WERI-Rb-1 (cell line): ENCODE results near the gene TIAM1.
A peak's percentile ranks its signal among the peaks of the same experiment; 100 is the strongest.

Experiments used
- DNase-seq: peaks from one replicate; pipeline ENCODE4 v3.0.0-alpha.2; 2020
- H3K27ac ChIP-seq: fragments of 250-450 bp; sonication (Bioruptor Pico); 2 replicates; pipeline ENCODE4 v1.5.1; 2020; ENCODE audit warnings: mild to moderate bottlenecking, moderate library complexity
- H3K27me3 ChIP-seq: fragments of 250-450 bp; sonication (Bioruptor Pico); 2 replicates; pipeline ENCODE4 v1.5.1; 2021; ENCODE audit warnings: mild to moderate bottlenecking, low read depth, moderate library complexity; ENCODE audit not compliant: insufficient read depth, severe bottlenecking
- H3K36me3 ChIP-seq: fragments of 250-450 bp; sonication (Bioruptor Pico); 2 replicates; pipeline ENCODE4 v1.5.1; 2020; ENCODE audit warnings: mild to moderate bottlenecking, moderate library complexity
- H3K4me3 ChIP-seq: 2 replicates; pipeline ENCODE4 v1.5.1; 2011; ENCODE audit warnings: low read depth, mild to moderate bottlenecking, control low read depth, low read length
- H3K9me3 ChIP-seq: fragments of 250-450 bp; sonication (Bioruptor Pico); 2 replicates; pipeline ENCODE4 v1.5.1; 2021; ENCODE audit warnings: mild to moderate bottlenecking, moderate library complexity; ENCODE audit not compliant: severe bottlenecking
- TF ChIP-seq, protein P1 (sequence below): IDR thresholded peaks from 2 replicates; pipeline ENCODE4 v1.5.1; 2011; ENCODE audit warnings: low read depth, mild to moderate bottlenecking, control low read depth, inconsistent platforms, low read length

Gene TIAM1

DNA sequence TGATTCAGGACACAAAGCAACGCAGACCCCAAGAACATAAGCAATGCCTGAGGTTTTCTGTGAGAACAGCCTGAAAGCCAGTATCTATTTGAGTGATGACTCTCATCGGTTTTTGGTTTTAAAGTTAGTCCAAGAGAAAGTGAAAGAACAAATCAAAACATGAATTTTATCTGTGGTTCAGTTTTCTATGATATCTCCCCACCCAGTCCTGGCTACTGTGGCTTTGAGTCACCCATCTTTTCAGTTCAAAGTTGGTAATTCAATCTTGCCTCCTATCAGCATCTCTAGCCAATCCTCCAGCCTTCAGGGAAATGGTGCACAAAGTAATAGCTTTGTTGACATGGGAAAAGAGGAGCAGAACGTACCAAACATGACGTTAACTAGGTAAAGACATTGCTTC lies 265.3 kb downstream of the TIAM1 start:
- no peak overlapping the region for H3K27ac ChIP-seq
- H3K27me3 ChIP-seq: peaks cover 66% of the 10 kb centered on the region
- no peak overlapping the region for H3K4me3 ChIP-seq
- H3K9me3 ChIP-seq: peaks cover 8% of the 10 kb centered on the region
- no peaks in the 10 kb centered on the region for H3K36me3 ChIP-seq
- TF ChIP-seq, protein P1, sequence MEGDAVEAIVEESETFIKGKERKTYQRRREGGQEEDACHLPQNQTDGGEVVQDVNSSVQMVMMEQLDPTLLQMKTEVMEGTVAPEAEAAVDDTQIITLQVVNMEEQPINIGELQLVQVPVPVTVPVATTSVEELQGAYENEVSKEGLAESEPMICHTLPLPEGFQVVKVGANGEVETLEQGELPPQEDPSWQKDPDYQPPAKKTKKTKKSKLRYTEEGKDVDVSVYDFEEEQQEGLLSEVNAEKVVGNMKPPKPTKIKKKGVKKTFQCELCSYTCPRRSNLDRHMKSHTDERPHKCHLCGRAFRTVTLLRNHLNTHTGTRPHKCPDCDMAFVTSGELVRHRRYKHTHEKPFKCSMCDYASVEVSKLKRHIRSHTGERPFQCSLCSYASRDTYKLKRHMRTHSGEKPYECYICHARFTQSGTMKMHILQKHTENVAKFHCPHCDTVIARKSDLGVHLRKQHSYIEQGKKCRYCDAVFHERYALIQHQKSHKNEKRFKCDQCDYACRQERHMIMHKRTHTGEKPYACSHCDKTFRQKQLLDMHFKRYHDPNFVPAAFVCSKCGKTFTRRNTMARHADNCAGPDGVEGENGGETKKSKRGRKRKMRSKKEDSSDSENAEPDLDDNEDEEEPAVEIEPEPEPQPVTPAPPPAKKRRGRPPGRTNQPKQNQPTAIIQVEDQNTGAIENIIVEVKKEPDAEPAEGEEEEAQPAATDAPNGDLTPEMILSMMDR: no peak
- no peak for DNase-seq

DNA sequence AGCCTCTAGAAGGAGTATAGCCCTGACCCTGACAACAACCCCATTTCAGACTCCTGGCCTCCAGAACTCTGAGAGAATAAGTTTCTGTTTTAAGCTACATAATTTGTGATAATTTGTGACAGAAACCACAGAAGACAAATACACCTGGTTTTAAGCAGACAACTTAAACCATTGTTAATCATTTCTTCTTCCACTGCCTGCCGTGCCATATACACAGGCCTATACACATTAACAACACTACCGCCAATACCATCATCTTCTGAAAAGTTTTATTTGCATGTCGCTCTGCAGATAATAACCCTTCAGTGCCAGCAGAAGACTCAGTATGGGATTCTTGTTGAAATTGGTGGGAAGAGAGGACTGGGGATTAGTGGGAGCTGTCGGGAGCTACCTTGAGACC lies 265.8 kb downstream of the TIAM1 start:
- Histone ChIP-seq H3K36me3 (no peaks in the 10 kb centered on the region), H3K27ac (no peak overlapping the region), H3K4me3 (no peak overlapping the region), H3K9me3 (peaks cover 8% of the 10 kb centered on the region), H3K27me3 (peaks cover 60% of the 10 kb centered on the region)
- TF ChIP-seq, protein P1: no peak
- DNase-seq: no peak

DNA sequence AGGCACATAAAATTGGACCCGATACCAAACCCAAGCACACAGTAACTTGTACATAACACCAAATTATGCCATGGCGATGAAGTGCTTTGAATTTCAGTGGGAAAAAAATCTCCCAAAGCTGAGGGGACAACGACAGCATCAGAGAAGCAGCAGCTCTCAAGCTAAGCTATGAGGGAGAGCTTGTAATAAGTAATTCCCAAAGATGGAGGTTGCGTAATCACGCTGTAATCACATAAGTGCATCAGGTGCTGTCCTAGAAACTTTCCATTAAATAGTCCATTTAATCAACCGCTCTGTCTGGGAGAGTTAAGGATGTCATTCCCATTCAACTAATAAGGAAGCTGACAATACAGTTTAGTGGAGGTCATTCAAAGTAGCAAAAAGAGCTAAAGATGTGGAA lies 268.2 kb downstream of the TIAM1 start:
- Histone ChIP-seq H3K4me3 (no peak overlapping the region), H3K27me3 (peaks cover 50% of the 10 kb centered on the region), H3K27ac (no peak overlapping the region), H3K36me3 (no peaks in the 10 kb centered on the region), H3K9me3 (peaks cover 8% of the 10 kb centered on the region)
- TF ChIP-seq, protein P1: no peak
- peak; percentile 55 for DNase-seq

DNA sequence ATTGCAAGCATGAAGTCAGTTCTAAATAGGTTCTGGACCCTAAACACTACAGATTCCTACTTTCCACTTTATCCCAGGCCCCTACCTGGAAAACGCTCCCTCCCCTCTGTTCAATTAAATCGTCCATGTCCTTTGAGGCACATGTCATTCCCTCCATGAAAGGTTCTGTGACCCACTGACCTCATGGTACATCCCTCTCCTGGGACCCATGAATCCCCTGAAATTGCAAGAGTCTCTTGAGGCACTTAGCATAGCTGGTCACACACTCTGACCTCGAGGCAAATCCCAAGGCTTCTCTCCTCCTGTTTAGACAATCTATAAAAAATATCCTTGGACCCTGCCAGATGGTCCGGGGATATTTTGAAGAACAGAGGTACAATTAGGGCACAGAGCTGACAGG lies 271.5 kb downstream of the TIAM1 start:
- Histone ChIP-seq H3K27ac (no peak overlapping the region), H3K4me3 (no peak overlapping the region), H3K36me3 (no peaks in the 10 kb centered on the region), H3K9me3 (peaks cover 8% of the 10 kb centered on the region), H3K27me3 (peaks cover 47% of the 10 kb centered on the region)
- TF ChIP-seq, protein P1: no peak
- DNase-seq: peak; percentile 41
